ENCODE data around the gene DCP1A. TPM values are rescaled to one million over a fixed set of nuclear protein-coding genes. Genes with fewer than 3 reads are reported as not detected.

DCP1A gene
- total RNA-seq, 1 donor from 2014 or later: 33.8 TPM

DNA sequence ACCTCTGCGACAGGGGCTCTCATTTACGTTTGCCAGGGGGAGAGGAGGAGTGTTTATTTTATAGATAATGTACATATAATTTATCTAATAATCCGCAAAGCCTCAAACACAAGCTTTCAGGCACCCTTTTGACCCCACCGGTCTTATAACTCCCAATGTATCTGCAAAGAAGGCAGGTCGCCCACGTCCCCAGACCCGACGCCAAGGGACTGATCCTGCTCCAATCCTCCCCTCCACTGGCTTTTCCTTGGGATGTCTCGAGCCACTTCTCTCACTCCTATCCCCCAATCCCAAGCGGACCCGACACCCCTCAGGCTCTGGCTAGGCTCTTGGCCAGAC, 452 bp downstream of the DCP1A start:
- no peak for DNase-seq (ENCODE audit: low spot score)
- H3K4me3 Mint-ChIP-seq (ENCODE audit: unreplicated experiment): peak overlapping the region; percentile 99

DNA sequence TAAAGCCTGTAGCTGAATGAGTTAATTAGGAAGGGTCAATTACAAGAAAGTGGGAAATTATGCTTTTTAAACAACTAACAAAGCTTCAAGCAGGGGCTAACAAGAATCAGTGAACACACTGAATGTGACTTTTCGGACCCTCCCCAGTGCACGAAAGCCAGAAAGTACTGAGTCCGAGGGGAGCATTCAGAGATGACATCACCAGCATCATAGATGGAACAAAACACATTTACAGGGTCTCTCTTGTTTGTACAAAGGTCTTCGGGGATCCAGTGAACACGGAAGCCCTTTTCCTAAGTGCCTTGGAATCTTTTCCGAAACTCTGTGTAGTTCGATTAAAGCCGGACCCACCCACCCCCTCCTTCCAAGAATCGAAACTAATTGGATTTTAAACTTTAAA, 829 bp downstream of the DCP1A start:
- Mint-ChIP-seq H3K36me3 (ENCODE audit: low read depth, unreplicated experiment) (peaks cover 5% of the 10 kb centered on the region), H3K4me1 (ENCODE audit: unreplicated experiment) (peaks cover 24% of the 10 kb centered on the region), H3K4me3 (ENCODE audit: unreplicated experiment) (peak overlapping the region; percentile 99), H3K27me3 (ENCODE audit: unreplicated experiment) (peaks cover 4% of the 10 kb centered on the region), H3K27ac (ENCODE audit: unreplicated experiment) (peak overlapping the region; percentile 98), H3K9me3 (ENCODE audit: unreplicated experiment) (no peaks in the 10 kb centered on the region)
- DNase-seq (ENCODE audit: low spot score): peak; percentile 4
- TF ChIP-seq, protein P1, sequence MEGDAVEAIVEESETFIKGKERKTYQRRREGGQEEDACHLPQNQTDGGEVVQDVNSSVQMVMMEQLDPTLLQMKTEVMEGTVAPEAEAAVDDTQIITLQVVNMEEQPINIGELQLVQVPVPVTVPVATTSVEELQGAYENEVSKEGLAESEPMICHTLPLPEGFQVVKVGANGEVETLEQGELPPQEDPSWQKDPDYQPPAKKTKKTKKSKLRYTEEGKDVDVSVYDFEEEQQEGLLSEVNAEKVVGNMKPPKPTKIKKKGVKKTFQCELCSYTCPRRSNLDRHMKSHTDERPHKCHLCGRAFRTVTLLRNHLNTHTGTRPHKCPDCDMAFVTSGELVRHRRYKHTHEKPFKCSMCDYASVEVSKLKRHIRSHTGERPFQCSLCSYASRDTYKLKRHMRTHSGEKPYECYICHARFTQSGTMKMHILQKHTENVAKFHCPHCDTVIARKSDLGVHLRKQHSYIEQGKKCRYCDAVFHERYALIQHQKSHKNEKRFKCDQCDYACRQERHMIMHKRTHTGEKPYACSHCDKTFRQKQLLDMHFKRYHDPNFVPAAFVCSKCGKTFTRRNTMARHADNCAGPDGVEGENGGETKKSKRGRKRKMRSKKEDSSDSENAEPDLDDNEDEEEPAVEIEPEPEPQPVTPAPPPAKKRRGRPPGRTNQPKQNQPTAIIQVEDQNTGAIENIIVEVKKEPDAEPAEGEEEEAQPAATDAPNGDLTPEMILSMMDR (IDR thresholded peaks at IDR 0.05; ENCODE audit: unreplicated experiment): no peak

More for the DNA sequence above, 452 bp downstream of the DCP1A start:
- peaks cover 5% of the 10 kb centered on the region for H3K36me3 Mint-ChIP-seq (ENCODE audit: low read depth, unreplicated experiment)
- no peaks in the 10 kb centered on the region for H3K9me3 Mint-ChIP-seq (ENCODE audit: unreplicated experiment)
- peak overlapping the region; percentile 98 for H3K27ac Mint-ChIP-seq (ENCODE audit: unreplicated experiment)
- TF ChIP-seq, protein P1 (IDR thresholded peaks at IDR 0.05; ENCODE audit: unreplicated experiment): no peak
- H3K27me3 Mint-ChIP-seq (ENCODE audit: unreplicated experiment): peaks cover 4% of the 10 kb centered on the region
- peaks cover 27% of the 10 kb centered on the region for H3K4me1 Mint-ChIP-seq (ENCODE audit: unreplicated experiment)

DNA sequence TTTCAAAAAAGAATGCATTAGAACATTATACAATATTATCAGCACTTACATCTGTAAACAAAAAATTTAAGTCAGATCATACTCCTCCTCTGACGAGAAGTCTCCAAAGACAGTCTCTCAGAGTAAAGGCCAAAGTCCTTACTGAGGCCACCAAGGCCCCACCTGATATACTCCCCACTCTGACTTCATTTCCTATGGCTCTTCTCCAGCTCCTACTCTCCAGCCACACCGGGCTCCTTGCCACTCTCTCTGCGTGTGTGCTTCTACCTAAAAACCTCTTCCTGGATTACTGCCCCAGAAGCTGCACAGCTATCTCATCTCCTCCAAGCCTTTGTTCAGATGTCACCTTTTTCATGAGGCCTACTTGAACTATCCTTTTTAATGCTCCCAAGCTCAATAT, 5.0 kb downstream of the DCP1A start:
- Mint-ChIP-seq H3K4me3 (ENCODE audit: unreplicated experiment) (no peak overlapping the region), H3K4me1 (ENCODE audit: unreplicated experiment) (peaks cover 4% of the 10 kb centered on the region), H3K27ac (ENCODE audit: unreplicated experiment) (no peak overlapping the region), H3K9me3 (ENCODE audit: unreplicated experiment) (no peaks in the 10 kb centered on the region), H3K27me3 (ENCODE audit: unreplicated experiment) (no peaks in the 10 kb centered on the region), H3K36me3 (ENCODE audit: low read depth, unreplicated experiment) (peaks cover 10% of the 10 kb centered on the region)
- TF ChIP-seq, protein P1 (IDR thresholded peaks at IDR 0.05; ENCODE audit: unreplicated experiment): no peak
- no peak for DNase-seq (ENCODE audit: low spot score)

DNA sequence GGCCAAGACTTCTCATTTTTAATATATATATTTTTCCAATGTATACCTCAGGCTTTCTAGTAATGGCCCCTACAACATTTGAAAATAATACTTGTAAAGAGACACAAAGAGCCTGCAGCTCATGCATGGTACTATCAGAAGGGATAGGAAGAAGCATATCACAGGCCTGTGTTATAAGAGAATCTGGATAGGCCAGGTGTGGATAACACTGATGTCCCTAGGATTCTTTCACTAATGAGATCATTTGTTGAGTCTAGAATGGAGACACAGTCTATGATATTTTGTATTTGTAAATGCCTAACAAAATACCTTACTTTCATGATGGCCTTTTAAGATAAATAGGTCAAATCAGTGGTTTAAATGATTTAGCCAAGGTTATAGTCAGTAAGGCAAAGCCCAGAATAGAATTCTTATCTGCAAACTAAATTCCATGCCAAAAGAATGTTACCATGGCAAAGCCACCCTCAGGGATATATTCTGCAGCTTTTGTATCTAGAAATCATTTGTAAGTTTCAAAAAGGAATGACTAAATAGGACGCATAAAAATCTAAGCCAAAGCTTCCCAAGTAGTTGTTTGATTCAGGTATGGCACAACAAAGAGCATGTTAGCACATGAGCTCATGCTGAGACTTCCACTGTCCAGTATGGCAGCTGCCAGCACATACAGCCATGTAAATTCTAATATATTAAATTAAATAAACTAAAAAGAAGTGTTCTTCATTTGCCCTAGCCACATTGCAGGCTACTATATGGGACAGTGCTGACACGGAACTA, 10.0 kb downstream of the DCP1A start:
- TF ChIP-seq, protein P1 (IDR thresholded peaks at IDR 0.05; ENCODE audit: unreplicated experiment): no peak
- Mint-ChIP-seq H3K27ac (ENCODE audit: unreplicated experiment) (no peak overlapping the region), H3K4me3 (ENCODE audit: unreplicated experiment) (no peak overlapping the region), H3K9me3 (ENCODE audit: unreplicated experiment) (no peaks in the 10 kb centered on the region), H3K36me3 (ENCODE audit: low read depth, unreplicated experiment) (peaks cover 29% of the 10 kb centered on the region), H3K27me3 (ENCODE audit: unreplicated experiment) (no peaks in the 10 kb centered on the region), H3K4me1 (ENCODE audit: unreplicated experiment) (no peaks in the 10 kb centered on the region)
- DNase-seq (ENCODE audit: low spot score): no peak

DNA sequence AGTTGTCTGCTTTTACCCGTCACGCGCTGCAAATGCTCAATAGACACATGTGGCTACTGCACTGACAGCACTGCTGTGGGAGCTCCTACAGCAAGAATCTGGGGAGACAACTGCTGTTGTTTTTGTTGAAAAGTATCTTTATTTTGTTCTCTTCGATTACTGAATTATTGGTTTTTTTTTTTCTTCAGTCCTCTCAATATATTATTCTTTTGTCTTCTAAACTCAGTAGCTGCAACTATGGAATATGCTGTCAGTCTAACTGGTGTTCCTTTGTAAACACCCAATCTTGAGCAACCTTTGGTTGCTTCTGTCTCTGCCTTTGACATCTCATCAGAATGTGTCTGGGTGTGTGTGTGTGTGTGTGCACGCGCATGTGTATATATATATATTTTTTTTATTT, 12.6 kb downstream of the DCP1A start:
- Mint-ChIP-seq H3K27me3 (ENCODE audit: unreplicated experiment) (no peaks in the 10 kb centered on the region), H3K9me3 (ENCODE audit: unreplicated experiment) (no peaks in the 10 kb centered on the region), H3K27ac (ENCODE audit: unreplicated experiment) (no peak overlapping the region), H3K4me3 (ENCODE audit: unreplicated experiment) (no peak overlapping the region), H3K36me3 (ENCODE audit: low read depth, unreplicated experiment) (peaks cover 27% of the 10 kb centered on the region), H3K4me1 (ENCODE audit: unreplicated experiment) (no peaks in the 10 kb centered on the region)
- TF ChIP-seq, protein P1 (IDR thresholded peaks at IDR 0.05; ENCODE audit: unreplicated experiment): no peak
- DNase-seq (ENCODE audit: low spot score): no peak

Measured in endothelial cell (in vitro differentiated cells).